Measurements from ENCODE around the gene ATP5F1D.

DNA sequence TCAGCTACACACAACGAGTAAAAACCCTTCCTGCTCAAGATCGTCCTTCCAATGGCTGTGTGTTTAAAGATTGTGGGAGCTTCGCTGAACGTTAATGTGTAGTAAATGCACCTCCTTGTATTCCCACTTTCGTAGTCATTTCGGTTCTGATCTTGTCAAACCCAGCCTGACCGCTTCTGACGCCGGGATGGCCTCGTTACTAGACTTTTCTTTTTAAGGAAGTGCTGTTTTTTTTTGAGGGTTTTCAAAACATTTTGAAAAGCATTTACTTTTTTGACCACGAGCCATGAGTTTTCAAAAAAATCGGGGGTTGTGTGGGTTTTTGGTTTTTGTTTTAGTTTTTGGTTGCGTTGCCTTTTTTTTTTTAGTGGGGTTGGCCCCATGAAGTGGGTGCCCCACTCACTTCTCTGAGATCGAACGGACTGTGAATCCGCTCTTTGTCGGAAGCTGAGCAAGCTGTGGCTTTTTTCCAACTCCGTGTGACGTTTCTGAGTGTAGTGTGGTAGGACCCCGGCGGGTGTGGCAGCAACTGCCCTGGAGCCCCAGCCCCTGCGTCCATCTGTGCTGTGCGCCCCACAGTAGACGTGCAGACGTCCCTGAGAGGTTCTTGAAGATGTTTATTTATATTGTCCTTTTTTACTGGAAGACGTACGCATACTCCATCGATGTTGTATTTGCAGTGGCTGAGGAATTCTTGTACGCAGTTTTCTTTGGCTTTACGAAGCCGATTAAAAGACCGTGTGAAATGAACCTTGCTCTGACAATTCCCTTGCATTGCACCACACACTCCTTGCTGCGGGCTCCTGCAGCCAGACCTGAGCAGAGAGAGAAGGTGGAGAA lies 31.1 kb downstream of the ATP5F1D start:
- TF ChIP-seq CTCF (IDR thresholded peaks at IDR 0.05; ENCODE audit: low read depth, low read length) (no peak), EZH2phosphoT487 (IDR thresholded peaks at IDR 0.05; ENCODE audit: low read depth) (no peak)
